ENCODE measurements around the gene SEMA3E.

Gene SEMA3E

GRCh38 chr7:83614112-83614511, 34.8 kb downstream of the SEMA3E start:
- no peak for TF ChIP-seq CTCF (conservative IDR thresholded peaks at IDR 0.05; ENCODE audit: low read depth, low read length)
- H3K4me3 ChIP-seq (ENCODE audit: low read depth, low read length) = no peak overlapping the region
- DNase-seq (ENCODE audit: low read depth) = peak; percentile 13

GRCh38 chr7:83613232-83613631, 35.7 kb downstream of the SEMA3E start:
- no peak overlapping the region for H3K4me3 ChIP-seq (ENCODE audit: low read depth, low read length)
- no peak for TF ChIP-seq CTCF (conservative IDR thresholded peaks at IDR 0.05; ENCODE audit: low read depth, low read length)
- no peak for DNase-seq (ENCODE audit: low read depth)

GRCh38 chr7:83611776-83612175, 37.2 kb downstream of the SEMA3E start:
- TF ChIP-seq CTCF (conservative IDR thresholded peaks at IDR 0.05; ENCODE audit: low read depth, low read length) = no peak
- DNase-seq (ENCODE audit: low read depth) = no peak
- H3K4me3 ChIP-seq (ENCODE audit: low read depth, low read length) = no peak overlapping the region

- no peak for DNase-seq (ENCODE audit: low read depth)
- H3K4me3 ChIP-seq (ENCODE audit: low read depth, low read length) = no peak overlapping the region
- TF ChIP-seq CTCF (conservative IDR thresholded peaks at IDR 0.05; ENCODE audit: low read depth, low read length) = no peak
Observed at GRCh38 chr7:83610649-83611304, 38.2 kb downstream of the SEMA3E start.

- DNase-seq (ENCODE audit: low read depth) = no peak
- no peak for TF ChIP-seq CTCF (conservative IDR thresholded peaks at IDR 0.05; ENCODE audit: low read depth, low read length)
- no peak overlapping the region for H3K4me3 ChIP-seq (ENCODE audit: low read depth, low read length)
Observed at GRCh38 chr7:83608716-83609115, 40.2 kb downstream of the SEMA3E start.

GRCh38 chr7:83603649-83604048, 45.3 kb downstream of the SEMA3E start:
- no peak for TF ChIP-seq CTCF (conservative IDR thresholded peaks at IDR 0.05; ENCODE audit: low read depth, low read length)
- no peak overlapping the region for H3K4me3 ChIP-seq (ENCODE audit: low read depth, low read length)
- no peak for DNase-seq (ENCODE audit: low read depth)

- peak; percentile 23 for DNase-seq (ENCODE audit: low read depth)
- H3K4me3 ChIP-seq (ENCODE audit: low read depth, low read length) = no peak overlapping the region
- TF ChIP-seq CTCF (conservative IDR thresholded peaks at IDR 0.05; ENCODE audit: low read depth, low read length) = no peak
Observed at GRCh38 chr7:83599131-83599530, 49.8 kb downstream of the SEMA3E start.

Measured in choroid plexus epithelial cell (primary cell).